NCI-H748 treated with DMSO at 0.1 percent for 48 hours (cell line): ENCODE data around the gene ITGA8.
"Not testable (repeated sequence)": the region's sequence is repeated elsewhere in the genome, so short reads cannot be mapped to it uniquely, and the experiment has no call there.

Source experiments
- DNase-seq: peaks from one replicate; lab custom pipeline; 2025; lab: John Stamatoyannopoulos, UW

The ITGA8 gene

GRCh38 chr10:15494850-15495506, 224.7 kb downstream of the ITGA8 start:
- no peak for DNase-seq

GRCh38 chr10:15491856-15492642, 227.7 kb downstream of the ITGA8 start:
- no peak for DNase-seq

GRCh38 chr10:15489431-15489830, 230.3 kb downstream of the ITGA8 start:
- no peak for DNase-seq

GRCh38 chr10:15487376-15487775, 232.3 kb downstream of the ITGA8 start:
- no peak for DNase-seq

GRCh38 chr10:15486404-15486803, 233.3 kb downstream of the ITGA8 start:
- DNase-seq: no peak

GRCh38 chr10:15485684-15486316, 233.9 kb downstream of the ITGA8 start:
- no peak for DNase-seq

- DNase-seq: no peak
Observed at GRCh38 chr10:15485027-15485426, 234.7 kb downstream of the ITGA8 start.

- no peak for DNase-seq
Observed at GRCh38 chr10:15484128-15484527, 235.6 kb downstream of the ITGA8 start.

GRCh38 chr10:15483215-15484075, 236.3 kb downstream of the ITGA8 start:
- DNase-seq: no peak

GRCh38 chr10:15482156-15482555, 237.6 kb downstream of the ITGA8 start:
- no peak for DNase-seq

- DNase-seq: no peak
Observed at GRCh38 chr10:15478950-15479349, 240.8 kb downstream of the ITGA8 start.

GRCh38 chr10:15478429-15478828, 241.3 kb downstream of the ITGA8 start:
- DNase-seq: no peak

GRCh38 chr10:15476337-15476736, 243.4 kb downstream of the ITGA8 start:
- DNase-seq: no peak

GRCh38 chr10:15475439-15475838, 244.3 kb downstream of the ITGA8 start:
- DNase-seq: not testable (repeated sequence)

- DNase-seq: no peak
Observed at GRCh38 chr10:15474671-15475070, 245.1 kb downstream of the ITGA8 start.

GRCh38 chr10:15473396-15473767, 246.3 kb downstream of the ITGA8 start:
- no peak for DNase-seq

- DNase-seq: no peak
Observed at GRCh38 chr10:15472431-15473395, 247.0 kb downstream of the ITGA8 start.

GRCh38 chr10:15472008-15472407, 247.7 kb downstream of the ITGA8 start:
- DNase-seq: no peak

GRCh38 chr10:15469111-15469510, 250.6 kb downstream of the ITGA8 start:
- no peak for DNase-seq

- DNase-seq: no peak
Observed at GRCh38 chr10:15464381-15464780, 255.3 kb downstream of the ITGA8 start.
